Stimulated activated CD8-positive, alpha-beta memory T cell treated with anti-CD3 and anti-CD28 coated beads, Interleukin-2, amount 100 ng/mL, for 48 hours (primary cell): ENCODE data around the gene TAS2R8.
"Not testable (repeated sequence)": the region's sequence is repeated elsewhere in the genome, so short reads cannot be mapped to it uniquely, and the experiment has no call there.

Experiments
- DNase-seq, 2 donors: peaks; one replicate each; pipeline ENCODE4 v3.0.0-alpha.2; 2020; ENCODE audit warnings: low read depth in 2 of 2

The TAS2R8 gene, protein sequence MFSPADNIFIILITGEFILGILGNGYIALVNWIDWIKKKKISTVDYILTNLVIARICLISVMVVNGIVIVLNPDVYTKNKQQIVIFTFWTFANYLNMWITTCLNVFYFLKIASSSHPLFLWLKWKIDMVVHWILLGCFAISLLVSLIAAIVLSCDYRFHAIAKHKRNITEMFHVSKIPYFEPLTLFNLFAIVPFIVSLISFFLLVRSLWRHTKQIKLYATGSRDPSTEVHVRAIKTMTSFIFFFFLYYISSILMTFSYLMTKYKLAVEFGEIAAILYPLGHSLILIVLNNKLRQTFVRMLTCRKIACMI

DNA sequence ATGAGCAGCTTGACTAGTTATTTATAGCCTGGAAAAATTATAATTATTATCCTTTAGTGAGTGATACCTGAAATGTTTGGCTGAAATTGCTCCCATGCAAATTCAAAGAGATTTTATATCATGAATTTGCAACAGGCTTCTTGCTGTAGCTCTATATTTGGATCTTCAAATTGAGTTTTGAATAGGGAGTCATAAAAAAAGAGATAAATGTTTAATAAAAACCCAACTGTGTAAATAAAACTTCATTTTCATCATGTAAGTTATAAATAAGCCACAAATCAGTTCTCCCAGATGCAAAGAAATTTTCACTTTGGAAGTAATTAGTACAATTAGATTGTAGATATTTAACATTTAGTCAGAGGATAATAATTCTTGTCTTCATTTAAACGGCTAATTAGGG, at the start of gene TAS2R8:
TAS2R8 (minus strand) TSS at position 101 of the 400 bp plus-strand sequence. CDS start 306 bp downstream, outside the sequence.
- no peak for DNase-seq

DNA sequence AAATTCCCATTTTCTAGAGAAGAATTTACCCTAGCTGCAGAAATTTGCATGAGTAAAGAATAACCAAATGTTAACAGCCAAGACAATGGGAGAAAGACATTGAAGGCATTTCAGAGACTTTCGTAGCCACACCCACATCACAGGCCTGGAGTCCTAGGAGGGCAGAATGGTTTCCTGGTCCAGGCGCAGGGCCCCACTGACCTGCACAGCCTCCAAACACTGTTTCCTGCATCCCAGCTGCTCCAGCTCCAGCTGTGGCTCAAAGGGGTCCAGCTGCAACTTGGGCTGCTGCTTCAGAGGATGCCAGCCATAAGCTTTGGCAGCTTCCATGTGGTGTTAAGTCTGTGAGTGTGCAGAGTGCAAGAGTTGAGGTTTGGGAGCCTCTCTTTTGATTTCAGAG, 48.7 kb upstream of the TAS2R8 start:
- DNase-seq: no peak

DNA sequence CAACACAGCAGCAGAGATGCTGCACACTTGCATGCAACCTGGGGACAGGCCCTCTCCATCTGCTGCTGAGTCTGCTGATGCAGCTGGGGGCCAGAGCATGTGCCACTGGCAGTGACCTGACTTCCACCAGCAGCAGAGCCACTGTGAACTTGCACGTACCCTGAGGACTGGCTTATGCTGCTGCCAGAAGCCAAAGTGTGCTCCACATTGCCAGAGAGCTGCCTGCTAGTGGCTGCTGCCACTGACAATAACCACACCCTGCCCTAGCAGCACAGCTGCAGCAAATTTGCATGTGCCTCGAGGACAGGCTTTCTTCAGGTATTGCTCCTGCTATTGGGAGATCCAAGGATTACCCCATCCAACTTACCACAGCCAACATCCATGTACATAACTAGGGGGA, 46.7 kb upstream of the TAS2R8 start:
- DNase-seq: no peak

DNA sequence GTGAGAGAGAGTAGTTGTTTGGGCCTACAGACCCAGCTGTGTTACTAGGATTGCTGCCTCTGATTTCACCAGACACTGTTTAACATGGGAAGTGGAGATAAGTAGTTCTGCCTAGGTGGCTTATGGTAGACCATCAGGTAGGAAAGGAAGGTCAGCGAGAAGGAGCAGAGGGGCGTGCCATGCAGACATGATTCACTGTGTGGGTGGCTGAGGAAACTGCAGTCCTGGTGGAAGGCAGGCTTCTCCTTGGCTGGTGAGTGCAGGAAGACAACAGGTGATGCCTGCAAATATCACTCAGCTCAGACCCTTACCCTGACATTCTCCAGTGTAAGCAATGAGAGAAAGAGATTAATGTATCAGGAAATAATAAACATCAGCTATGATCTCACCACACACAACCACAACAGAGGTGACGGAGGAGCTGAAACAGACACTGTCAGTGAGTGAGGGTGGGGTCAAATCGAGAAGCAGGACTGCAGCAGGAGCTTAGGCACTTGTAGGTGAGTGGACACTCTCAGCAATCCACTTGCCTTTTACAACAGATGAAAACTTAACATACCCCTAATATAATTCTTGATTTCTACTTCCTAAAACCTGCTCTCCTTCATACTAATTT, 44.3 kb upstream of the TAS2R8 start:
- no peak for DNase-seq

DNA sequence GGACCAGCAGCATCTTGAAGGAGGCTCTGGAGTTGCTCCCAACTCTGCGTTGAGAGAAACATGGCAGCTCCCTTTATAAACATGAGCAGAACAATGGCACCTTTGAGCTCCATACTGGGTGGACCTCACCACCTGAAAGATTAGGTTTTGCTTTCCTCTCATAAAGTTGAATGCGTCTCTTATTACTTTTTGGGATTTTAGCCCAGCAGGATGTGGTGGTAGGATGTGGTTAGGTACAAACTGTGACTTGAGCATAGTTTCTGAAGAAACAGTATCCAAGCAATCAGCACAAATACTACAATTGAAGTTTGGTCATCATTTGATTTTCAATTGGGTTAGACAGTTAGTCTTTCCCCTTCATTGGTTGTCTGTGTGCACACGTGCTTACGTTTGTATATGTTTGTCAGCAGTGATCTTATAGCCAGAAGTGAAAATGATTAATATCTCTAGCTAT, 42.4 kb upstream of the TAS2R8 start, which contains the start of gene PRR4:
PRR4 (minus strand) TSS at position 51 of the 454 bp plus-strand sequence; CDS start at position 13, 38 bp downstream.
- DNase-seq: no peak

DNA sequence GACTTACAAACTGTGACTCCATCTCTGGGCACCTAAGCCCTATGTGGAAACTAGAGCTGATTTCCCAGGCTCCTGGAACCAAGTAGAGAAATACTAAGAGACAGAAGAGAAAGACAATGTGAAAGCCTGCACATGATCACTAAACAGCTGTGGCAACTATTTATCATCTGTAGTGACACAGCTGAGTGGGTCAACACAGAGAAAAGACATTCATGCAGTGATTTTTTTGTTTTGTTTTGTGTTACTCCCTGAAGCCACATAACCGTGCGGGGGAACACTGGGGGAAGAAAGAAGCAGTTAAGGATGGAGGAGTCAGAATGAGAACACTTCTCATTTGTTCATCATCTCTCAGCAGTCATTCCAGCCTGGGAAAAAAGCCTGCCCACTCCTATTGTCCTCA, 40.7 kb upstream of the TAS2R8 start:
- DNase-seq: no peak

DNA sequence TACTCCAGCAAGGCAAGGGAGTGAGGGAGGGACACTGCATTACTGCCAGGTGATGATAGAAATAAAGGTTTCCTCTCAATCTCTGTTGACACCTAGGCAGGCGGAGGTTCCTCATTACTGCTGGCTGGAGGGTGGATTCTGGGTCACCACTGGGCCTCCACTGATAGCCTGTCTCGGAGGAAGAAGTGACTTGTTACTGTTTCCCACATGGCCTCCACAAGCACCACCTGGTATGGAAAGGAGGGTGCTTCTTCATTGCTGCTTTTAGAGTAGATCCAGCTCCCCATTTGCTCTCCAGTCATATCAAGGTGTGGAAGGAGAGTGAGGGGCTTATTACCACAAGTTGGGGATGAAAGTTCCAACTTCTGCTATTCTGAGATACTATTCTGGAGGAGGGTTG, 35.8 kb upstream of the TAS2R8 start:
- no peak for DNase-seq

DNA sequence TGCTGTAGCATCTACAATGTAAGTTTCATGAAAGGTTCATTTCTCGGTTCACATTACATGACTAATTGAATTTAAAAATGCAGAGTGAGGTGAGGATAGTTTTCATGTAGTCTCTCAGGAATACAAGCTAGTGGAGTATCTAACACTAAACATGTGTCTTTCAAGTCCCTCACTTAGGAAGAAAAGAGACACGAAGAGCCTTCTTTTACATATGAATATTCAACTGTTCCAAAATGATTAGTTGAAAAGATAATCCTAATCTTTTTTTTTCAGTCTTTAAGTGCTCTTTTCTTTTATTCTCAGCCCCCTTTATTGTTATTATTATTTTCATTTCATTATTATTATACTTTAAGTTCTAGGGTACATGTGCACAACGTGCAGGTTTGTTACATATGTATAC, 31.4 kb upstream of the TAS2R8 start:
- no peak for DNase-seq

DNA sequence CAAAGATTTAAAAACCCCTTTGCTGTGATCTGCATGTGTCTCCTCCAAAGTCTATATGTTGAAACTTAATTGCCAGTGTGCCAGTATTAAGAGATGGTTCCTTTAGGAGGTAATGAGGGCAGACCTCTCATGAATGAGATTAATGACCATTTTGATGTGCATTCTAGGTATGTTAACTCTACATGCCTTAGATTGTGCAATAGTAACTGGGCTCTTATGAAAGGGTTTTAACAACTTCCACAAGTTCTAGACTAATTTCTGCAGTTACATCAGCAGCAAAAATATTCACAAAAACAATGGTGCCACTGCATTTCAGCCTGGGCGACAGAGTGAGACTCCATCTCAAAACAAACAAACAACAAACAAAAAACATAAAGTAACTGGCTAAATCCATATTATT, 22.9 kb upstream of the TAS2R8 start:
- DNase-seq: no peak

DNA sequence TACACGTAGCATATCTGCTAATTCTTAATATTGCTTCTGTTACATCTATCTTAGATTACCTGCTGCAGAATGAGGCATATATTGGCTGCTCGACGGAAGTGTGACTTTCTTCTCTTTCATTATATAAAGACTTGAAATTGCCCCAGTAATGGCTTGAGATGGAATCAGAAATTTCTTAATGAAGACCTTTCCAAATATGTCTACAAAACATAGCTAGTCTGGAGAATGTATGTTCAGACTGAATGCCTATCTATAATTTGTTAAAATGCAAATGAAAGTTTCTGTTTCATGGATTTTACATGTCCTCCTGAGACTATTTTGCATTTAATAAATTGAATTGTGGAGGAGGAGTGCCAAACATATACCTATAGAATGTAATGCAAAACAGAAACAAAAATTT, 19.2 kb upstream of the TAS2R8 start, which contains the start of gene TAS2R10:
TAS2R10 (minus strand) TSS at position 101 of the 400 bp plus-strand sequence; CDS start at position 12, 89 bp downstream.
- DNase-seq: no peak

DNA sequence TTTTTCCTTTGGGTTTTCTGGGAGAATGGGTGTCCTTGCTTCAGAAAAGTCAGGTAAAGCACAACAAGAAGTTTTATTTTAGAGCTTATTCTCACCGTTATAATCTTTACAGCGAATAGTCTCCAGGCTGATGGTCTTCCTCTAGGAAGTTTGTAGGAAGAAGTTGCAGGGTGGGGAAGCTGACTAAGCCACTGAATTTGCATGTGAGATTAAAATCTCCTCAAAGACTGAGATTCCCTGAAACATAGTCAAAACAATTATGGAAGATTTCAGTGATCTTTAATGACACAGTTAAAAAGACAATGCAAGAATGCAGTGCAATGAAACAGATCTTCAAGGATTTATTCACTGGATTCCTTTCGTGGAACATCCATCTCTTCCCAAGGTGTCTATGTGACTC, 17.9 kb upstream of the TAS2R8 start:
- DNase-seq: no peak

DNA sequence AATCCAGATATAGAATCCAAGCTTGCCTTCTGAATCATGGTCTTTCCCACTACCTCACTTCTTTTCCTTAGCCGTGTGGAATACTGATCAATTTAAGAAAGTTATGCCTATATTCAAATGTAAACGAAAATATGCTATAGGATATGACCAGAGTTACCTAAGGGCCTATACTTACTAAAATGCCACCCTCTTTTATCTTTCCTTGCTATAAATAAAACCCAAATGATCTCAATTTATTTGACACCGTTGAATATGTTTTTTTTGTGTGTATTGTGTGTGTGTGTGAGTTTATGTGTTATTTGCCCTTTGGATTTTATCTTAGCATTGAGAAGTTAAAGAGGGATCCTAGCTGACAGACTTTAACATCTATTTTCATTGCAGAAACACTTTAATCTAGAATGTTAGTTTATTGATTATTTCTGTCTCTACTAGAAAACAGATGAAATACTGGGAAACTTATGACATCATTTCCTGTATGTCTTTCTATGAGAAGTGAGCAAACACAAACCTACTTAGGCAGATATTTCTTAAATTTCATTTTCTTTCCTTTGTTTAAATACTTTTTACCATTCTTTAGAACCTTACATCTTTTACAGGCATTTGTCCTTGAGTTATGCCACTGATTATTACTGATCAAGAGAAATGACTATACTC, 4.9 kb upstream of the TAS2R8 start:
- no peak for DNase-seq

DNA sequence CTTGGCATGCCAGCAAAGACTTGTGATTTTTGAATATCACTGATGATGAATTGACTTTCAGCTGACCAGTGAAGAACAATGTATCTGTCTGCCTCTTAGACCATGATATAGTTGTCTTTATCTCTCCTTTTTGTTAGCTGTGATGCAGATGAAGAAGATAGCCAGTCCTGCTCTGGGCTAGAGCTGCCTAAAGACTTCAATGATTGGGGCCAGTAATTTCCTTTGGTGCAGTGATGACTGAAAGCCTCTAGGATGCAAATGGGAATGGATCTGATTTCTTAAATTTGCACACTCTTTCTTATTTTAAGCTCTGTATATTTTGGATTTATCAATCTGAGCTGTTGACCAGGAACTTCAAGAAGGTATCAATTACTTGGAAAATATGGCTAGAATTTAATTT, 3.0 kb upstream of the TAS2R8 start, which contains the start of gene TAS2R9:
TAS2R9 (minus strand) TSS at position 101 of the 400 bp plus-strand sequence; CDS start at position 8, 93 bp downstream.
- DNase-seq: no peak

DNA sequence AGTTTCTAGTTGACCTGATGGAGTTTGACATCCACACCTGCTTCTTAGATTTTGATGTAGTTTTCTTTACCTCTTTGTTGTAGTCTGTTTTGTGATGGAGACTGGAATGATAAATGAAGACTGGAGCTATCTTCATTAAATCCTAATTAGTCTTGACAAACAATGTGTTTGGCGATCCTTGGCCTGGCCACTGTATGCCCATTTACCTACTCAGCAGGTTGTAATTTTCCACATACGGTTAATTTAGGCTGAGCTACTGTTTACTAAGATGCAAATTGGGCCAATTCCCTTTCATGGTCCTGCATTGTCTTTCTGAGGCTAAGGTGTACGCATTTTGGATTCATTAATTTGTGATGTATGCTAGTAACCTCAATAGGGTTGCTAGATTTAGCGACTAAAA, 4.5 kb downstream of the TAS2R8 start, which contains the start of gene TAS2R7:
TAS2R7 (minus strand) TSS at position 41 of the 400 bp plus-strand sequence. CDS start 57 bp downstream, outside the sequence.
- no peak for DNase-seq

DNA sequence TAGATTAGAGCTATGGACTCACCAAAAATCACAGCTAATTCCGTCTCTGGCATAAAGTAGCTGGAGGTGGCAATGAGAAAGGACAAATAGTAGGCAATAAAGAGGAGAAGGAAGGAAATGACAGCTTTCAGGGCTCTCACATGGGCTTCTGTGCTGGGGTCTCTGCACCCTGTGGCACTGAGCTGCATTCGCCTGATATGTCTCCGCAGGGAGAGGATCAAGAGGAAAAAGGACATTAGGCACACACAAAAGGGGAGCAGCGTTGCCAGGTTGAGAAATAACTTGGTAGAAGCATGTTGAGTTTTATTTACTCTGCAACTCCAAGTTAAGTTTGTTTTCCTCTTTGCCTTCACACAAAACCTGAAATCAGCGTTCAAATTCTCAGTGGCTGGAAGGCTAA, 5.3 kb downstream of the TAS2R8 start:
- DNase-seq: no peak

DNA sequence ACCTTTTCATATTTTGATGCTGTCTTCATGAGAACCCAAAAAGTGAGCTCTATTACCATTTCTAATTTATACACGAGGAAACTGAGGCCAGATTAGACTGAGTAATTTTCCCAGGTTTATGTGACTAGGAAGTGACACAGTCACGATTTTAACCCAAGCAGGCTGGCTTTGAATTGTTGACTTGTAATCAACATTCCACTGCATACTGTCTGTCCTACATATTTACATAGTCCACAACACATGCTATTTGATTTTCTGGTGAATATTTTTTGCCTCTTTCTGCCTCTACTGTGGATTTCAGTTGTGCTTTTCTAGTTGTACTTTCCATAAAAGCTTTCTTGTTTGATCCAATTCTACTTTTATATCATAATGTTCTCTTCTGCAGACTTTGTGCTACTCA, 12.9 kb downstream of the TAS2R8 start:
- DNase-seq: no peak

DNA sequence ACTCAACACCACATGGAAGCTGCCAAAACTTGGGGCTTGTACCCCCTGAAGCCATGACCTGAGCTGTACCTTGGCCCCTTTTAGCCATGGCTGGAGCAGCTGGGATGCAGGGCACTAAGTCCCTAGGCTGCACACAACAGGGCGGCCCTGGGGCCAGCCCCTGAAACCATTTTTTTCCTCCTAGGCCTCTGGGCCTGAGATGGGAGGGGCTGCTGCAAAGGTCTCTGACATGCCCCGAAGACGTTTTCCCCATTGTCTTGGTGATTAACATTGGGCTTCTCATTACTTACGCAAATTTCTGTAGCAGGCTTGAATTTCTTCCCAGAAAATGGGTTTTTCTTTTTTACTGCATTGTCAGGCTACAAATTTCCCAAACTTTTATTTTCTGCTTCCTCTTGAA, 15.3 kb downstream of the TAS2R8 start:
- not testable (repeated sequence) for DNase-seq

DNA sequence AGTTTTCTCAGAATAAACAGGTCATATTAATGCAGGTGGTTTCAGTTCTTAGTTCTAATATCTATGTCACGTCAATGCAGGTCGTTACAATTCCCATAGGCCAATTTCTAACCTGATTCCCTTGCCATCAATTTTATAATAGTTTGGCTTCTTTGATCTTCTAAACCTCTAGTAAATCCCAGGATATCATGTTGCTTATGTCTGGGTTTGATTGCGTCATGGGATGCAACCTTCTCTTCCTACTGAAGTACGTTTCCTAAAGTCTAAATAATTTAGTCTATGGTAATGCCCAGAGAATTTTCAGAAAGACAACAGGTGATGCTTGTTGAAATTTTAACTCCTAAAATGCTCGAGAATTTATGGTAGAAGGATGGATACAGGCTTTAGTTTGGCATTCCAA, 23.8 kb downstream of the TAS2R8 start:
- no peak for DNase-seq

DNA sequence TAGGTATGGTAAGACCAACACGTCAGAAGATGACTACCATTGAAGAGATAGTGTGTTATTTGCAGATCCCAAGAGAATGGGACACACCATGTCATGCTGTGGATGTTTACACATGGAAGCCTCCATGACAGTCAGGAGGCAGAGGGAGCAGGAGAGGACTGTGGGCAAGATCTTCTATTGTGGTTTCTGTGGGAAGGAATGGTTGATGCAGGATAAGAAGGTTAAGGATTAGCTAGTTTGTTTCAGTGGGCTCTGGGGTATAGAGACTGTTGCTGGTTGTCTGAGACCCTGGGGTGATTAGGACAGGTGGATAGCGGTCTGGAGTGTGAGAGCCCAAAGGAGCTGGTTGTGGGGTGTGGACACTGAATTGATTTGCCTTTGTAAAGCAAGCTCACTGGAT, 28.0 kb downstream of the TAS2R8 start:
- no peak for DNase-seq

DNA sequence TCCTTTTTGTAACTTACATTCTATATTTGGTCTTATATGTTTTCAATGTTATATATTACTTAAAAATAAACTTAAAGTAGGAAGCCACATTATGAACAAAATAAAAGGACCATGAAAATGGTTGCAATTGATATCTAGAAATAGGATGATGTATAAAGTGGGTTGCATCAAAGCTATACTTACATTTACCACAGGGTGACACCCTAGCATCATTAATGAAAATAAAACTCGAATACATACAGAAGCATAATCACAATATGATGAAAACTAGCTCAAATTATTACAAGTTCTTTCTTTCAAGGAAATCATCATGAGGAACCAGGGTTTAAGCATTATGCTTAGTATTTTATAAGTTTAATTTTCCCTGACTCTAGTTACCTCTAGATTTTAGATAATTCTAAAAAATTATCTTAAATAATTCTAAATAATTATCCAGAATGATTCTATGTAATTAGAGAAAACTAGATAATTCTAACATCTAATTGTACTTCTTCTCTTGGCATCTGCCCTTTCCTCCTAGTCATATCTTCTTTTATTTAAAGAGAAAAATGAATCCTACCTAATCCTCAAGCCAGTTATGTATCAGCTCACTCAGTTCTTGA, 35.9 kb downstream of the TAS2R8 start:
- DNase-seq: no peak

DNA sequence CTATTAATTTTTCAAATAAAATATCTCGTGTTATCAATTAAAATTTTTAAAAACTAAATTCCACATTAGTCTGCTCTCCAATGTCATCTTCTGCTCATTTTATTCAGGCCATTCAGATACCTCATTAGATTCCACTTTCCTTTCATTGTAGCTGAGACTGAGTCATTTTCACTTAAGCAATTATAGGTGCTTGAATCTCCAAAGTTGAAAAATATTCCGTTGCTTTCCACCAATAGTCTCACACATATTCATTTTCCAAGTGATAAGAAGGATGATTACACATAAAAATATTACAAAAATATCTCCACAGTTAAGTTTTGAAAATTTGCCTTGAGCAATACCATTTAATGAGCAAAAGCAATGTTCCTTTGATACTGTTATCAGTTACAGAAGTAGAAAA, 47.4 kb downstream of the TAS2R8 start:
- no peak for DNase-seq

DNA sequence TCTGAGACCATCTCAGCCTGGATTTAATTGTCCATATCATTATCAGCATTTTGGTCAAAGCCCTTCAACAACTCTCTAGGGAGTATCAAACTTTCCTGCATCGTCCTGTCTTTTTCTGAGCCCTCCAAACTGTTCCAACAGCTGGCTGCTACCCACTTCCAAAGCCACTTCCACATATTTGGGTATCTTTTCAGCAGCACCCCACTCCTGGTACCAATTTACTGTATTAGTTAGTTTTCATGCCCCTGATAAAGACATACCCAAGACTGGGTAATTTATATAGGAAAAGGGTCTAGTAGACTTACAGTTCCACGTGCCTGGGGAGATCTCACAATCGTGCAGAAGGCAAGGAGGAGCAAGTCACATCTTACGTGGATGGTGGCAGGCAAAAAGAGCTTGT, 50.9 kb downstream of the TAS2R8 start:
- DNase-seq: no peak
